HPDE6-E6E7 (cell line): ENCODE results near the gene PGLYRP2.

Experiments used
- DNase-seq: peaks from one replicate; pipeline ENCODE4 v3.0.0; 2011; ENCODE audit warnings: missing footprints; ENCODE audit errors: extremely low spot score

PGLYRP2 gene

DNA sequence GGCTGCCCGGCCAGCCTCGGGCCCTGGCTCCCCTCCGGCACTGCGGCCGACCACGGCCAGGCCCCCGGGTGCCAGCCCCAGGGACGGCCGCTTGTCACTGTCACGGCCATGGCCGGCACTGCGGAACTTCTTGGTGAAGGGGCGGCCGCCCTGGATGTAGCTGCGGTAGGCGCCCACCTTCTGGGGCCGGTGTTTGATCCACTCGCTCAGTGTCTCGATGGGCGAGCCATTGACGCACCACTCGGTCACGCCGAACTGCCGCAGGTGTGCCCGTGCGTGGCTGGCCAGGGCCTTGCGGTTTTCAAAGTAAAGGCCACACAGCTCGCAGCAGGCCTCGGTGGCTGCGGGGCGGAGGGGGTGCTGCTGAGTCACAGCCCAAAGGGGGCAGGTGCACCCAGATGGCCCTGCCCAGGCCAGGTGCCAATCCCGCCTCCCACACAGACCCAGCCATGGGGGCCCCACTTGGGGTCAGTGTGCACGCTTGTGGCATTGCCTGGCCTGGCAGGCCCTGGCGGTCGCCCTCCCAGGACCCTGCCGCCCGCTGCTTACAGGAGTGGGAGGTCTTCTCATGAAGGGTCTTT, 54.5 kb downstream of the PGLYRP2 start:
- DNase-seq = no peak

DNA sequence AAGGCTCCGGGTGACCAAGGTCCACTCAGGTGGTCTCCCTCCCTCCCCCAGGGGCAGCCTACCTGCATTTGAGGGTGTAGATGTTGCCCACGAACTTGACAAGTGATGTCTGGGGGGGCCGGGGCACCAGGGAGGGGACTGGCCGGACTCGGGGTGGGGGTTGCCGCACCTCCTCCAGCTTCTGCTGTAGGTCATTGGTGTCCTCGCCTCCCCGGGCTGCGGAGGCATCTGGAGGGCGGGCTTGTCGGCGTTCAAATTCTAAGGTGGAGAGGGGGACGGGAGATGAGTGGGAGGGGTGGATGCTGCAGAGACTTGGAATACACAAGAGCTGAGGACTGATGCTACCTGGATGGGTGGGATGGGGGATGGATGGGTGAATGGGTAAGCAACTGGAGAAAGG, 55.2 kb downstream of the PGLYRP2 start:
- DNase-seq = no peak

- no peak for DNase-seq
Measured at GRCh38 chr19:15423130-15423529, 56.2 kb downstream of the PGLYRP2 start.

DNA sequence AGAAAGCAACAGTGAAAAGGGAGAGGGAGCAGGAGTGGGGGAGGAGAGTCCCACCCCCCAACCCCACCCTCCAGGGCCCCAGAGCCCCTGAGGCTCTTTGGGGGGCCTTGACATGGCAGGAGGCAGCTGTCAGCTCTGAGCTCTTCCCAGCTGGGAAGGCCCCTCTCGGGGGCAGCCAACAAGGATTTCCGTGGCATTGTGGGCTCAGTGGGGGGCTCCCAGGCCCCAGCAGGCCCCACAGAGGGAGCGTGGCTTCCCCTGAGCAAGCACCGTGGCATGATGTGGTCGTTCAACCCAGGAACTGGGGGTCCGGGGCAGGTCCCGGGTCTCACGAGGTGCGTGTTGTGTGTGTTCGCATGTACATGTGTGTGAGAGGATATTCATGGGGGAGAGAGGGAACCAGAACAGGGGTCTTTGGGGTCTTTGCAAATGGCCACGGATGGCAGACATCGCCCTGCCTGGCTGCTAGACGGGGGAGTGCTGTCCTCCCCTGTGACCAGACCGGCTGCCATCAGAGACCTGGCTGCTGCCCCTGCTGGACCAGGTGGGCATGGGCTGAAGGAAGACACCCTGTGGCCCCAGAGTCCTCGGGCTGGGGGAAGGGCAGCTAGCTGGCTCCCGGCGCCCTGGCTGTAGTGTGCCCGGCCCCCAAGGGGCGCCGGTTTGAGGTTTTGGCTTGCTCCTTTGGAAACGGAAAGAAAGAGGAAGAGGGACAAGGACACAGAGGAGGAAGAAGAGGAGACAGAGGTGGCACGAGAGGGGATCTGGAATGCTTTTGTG, 56.8 kb downstream of the PGLYRP2 start:
- DNase-seq = no peak

- DNase-seq = no peak
Measured at GRCh38 chr19:15421721-15422260, 57.5 kb downstream of the PGLYRP2 start.

DNA sequence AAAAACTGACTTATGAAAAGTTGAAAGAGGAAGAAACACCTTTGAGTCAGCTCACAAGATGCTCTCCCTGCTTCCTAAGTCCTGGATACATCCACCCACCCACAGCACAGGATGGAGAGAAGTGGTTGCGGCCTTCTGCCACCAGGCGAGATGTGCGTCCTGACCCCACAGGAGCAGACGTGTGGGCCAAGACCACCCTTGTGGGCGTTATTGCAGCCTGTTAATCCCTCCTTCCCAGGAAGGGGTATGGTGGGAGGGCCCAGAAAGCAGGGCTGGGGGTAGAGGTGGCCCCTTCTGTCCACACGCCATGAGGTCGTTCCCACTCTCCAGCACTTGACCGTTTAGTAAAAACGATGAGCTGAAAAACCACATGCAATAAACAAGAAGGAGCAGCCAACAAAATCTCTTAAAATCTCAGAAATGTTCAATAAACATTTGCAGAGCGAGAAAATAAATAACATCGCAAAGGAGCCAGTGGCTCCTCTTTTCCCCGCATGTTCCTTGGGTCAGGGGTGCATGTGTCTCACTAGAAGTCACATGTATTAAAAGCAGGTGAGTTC, 58.1 kb downstream of the PGLYRP2 start:
- DNase-seq = no peak

- DNase-seq = no peak
Measured at GRCh38 chr19:15419413-15420025, 59.8 kb downstream of the PGLYRP2 start.
